ENCODE data around the gene ANKRD23.
A peak's percentile ranks its signal among the peaks of the same experiment; 100 is the strongest.
"Not testable (repeated sequence)": the region's sequence is repeated elsewhere in the genome, so short reads cannot be mapped to it uniquely, and the experiment has no call there.

ANKRD23 gene

DNA sequence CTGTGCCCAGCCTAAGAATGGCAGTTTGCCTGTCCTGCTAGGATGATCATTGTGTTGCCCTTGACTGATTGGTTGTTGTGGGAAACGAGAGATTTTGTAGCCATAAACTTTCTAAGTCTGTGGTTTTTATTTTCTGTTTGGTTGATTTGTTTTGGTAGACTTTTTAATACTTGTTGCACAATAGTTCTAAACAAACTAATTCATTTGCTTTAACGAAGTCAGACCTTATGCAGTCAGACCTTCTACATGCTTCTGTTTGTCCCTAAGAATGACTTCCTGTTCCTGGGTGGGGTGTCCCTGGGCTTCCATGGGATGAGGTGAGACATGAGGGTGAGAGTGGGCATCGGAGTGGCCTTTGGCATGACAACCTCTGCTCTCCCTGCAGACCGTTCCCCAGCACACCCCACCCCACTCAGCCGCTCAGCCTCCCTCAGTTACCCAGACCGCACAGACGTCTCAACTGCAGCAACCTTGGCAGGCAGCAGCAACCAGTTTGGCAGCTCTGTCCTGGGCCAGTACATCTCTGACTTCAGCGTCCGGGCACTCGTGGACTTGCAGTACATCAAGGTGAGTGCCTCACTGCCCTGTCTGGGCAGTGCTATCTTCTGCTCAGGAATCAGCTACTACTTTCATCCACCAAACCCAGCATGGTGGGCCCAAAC lies 35.5 kb downstream of the ANKRD23 start:
- in situ Hi-C loops (cut with HindIII; ENCODE audit: low pct_ligation_motif_present, low pct_unique_long_range_greater_than_20kb, low sequenced_read_pairs) = no loop called here
- no peak for DNase-seq

DNA sequence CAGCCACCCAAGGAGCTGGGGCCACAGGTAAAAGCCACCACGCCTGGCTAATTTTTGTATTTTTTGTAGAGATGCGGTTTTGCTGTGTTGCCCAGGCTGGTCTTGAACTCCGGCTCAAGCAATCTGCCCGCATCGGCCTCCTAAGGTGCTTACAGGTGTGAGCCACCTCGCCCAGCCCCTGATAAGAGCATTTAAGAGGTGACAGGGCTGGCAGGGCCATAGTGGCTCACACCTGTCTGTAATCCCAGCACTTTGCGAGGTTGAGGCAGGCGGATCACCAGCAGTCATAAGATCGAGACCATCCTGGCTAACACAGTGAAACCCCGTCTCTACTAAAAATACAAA lies 36.7 kb downstream of the ANKRD23 start:
- in situ Hi-C loops (cut with HindIII; ENCODE audit: low pct_ligation_motif_present, low pct_unique_long_range_greater_than_20kb, low sequenced_read_pairs) = no loop called here
- DNase-seq = no peak

GRCh38 chr2:96806468-96807126 lies 37.2 kb downstream of the ANKRD23 start:
- no peak for DNase-seq
- in situ Hi-C loops (cut with HindIII; ENCODE audit: low pct_ligation_motif_present, low pct_unique_long_range_greater_than_20kb, low sequenced_read_pairs) = no loop called here

DNA sequence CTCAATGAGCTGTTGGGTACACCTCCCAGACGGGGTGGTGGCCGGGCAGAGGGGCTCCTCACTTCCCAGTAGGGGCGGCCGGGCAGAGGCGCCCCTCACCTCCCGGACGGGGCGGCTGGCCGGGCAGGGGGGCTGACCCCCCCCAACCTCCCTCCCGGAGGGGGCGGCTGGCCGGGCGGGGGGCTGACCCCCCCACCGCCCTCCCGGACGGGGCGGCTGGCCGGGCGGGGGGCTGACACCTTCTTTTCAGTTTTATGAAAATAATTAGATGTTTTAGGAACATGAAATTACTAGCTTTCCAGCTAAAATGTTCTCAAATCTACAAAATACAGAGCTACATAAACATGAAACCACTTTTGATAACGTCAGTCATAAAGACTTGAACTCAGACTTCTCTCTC lies 37.9 kb downstream of the ANKRD23 start:
- in situ Hi-C loops (cut with HindIII; ENCODE audit: low pct_ligation_motif_present, low pct_unique_long_range_greater_than_20kb, low sequenced_read_pairs); DNase-seq: not testable (repeated sequence)

GRCh38 chr2:96804986-96805385 lies 38.8 kb downstream of the ANKRD23 start:
- in situ Hi-C loops (cut with HindIII; ENCODE audit: low pct_ligation_motif_present, low pct_unique_long_range_greater_than_20kb, low sequenced_read_pairs) = no loop called here
- no peak for DNase-seq

DNA sequence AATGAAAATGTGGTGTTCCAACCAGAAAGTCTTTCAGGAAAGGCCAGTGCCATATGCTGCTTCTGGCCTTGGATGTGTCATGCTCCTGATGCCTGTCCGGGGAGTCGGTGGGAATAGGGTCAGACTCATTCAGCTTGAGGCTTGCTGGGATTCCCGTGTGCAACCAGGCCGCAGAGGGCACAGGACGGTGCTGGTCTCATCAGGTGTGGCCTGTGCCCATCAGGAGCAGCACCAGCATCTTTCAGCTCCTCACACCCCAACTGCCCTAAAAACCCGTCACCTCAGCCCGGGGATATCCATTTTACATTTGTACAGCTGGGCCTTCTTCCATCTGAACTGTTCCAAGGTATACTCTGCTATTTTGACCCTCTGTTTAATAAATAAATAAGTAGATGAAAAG lies 41.1 kb downstream of the ANKRD23 start:
- in situ Hi-C loops (cut with HindIII; ENCODE audit: low pct_ligation_motif_present, low pct_unique_long_range_greater_than_20kb, low sequenced_read_pairs) = no loop called here
- DNase-seq = no peak

DNA sequence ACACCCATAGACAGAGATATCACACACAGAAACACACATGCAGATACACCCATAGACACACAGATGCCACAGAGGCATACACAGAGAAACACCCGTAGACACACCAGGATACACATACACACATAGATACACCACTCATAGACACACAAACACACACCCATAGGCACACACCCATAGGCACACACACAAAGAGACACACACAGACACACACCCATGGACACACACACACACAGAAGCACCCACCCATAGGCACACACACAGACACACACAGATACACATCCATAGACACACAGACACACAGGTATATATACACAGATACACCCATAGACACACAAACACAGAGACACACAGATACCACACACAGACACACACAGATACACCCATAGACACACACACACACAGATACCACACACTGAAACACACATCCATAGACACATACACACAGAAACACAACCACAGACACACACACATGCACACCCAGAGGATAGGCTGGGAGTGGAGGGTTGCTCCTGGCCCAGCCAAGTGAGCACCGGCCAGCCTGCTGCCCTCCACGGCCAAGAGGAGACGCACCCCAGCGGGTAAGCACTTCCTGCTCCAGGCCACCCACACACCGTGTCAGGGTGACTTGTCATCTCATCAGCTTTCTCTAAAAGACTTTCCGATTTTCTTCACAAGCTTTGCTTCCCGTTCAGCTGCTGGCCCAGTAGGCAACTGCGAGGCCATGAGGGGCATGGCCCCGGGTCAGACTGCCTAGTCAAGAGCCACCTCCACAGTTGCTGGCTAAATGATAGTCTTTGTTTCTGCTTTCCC lies 41.8 kb downstream of the ANKRD23 start:
- in situ Hi-C loops (cut with HindIII; ENCODE audit: low pct_ligation_motif_present, low pct_unique_long_range_greater_than_20kb, low sequenced_read_pairs) = no loop called here
- peak; percentile 19 for DNase-seq

- in situ Hi-C loops (cut with HindIII; ENCODE audit: low pct_ligation_motif_present, low pct_unique_long_range_greater_than_20kb, low sequenced_read_pairs) = no loop called here
- DNase-seq = peak; percentile 62
These were observed 42.6 kb downstream of the ANKRD23 start for GRCh38 chr2:96801005-96801785.

DNA sequence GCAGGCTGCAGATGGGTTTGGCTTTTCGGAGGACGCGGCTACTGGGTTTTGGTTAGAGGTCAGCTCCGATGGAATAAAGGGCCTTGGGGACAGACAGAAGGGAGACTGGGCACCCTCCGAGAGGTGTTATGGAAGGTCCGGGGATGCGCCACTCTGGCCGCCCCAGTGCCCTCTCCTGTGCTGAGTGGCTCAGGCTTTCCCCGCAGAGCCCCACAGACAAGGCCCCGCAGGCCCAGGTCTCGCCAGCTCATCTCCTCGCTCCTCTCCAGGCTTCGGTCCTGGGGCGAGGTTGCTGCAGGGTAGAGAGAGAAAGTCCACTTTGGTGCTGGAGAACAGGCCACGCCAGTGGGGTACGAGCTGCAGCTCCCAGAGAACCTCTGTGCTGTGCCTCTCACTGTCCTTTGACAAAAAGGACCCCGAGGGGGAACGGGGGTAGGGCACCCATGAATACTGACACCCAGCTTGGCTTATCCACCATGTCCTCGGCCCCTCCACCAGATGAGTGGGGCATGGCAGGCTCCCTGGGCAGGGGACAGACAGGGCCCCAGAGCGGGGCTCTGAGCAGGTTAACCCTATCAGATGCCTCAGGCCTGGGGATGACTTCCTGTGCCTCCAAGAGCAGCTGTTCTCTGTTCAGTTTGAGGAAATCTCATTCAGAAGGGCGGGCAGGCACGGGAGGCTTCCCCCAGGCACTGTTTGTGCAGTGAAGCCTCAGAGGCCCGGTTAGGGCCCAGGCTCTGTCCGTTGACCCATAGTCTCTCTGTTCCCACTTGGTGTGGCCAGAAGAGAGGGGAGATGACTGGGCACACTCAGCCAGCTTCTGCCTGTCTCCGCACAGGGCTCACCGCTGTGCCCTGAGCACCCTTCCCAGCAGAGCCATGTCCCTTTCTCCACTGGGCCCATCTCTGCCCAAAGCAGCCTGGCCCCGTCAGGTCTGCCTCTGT lies 43.5 kb downstream of the ANKRD23 start:
- in situ Hi-C loops (cut with HindIII; ENCODE audit: low pct_ligation_motif_present, low pct_unique_long_range_greater_than_20kb, low sequenced_read_pairs) = no loop called here
- no peak for DNase-seq

GRCh38 chr2:96799623-96799935 lies 44.2 kb downstream of the ANKRD23 start:
- in situ Hi-C loops (cut with HindIII; ENCODE audit: low pct_ligation_motif_present, low pct_unique_long_range_greater_than_20kb, low sequenced_read_pairs) = no loop called here
- DNase-seq = no peak

- DNase-seq = no peak
- in situ Hi-C loops (cut with HindIII; ENCODE audit: low pct_ligation_motif_present, low pct_unique_long_range_greater_than_20kb, low sequenced_read_pairs) = no loop called here
These were observed 44.8 kb downstream of the ANKRD23 start for GRCh38 chr2:96798733-96799622.

DNA sequence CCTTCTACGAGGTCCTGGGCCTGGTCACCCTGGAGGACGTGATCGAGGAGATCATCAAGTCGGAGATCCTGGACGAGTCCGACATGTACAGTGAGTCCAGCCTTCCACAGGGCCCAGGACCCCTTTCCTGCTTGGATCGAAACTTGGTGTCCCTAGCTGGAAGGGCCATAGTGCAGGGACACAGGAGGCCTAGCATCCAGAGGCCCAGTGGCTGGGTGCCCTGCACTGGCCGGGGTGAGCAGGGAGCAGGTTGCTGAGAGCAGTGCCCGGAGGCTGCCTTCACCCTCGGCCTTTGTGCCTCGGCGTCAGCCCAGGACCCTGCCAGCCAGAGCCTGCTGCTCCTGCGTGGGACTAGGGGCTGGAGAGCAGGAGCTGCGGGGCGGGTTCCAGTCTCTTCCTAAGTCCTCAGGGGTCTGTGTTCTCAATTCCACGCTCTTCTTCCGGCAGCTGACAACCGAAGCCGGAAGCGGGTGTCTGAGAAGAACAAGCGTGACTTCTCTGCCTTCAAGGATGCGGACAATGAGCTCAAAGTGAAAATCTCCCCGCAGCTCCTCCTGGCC lies 46.7 kb downstream of the ANKRD23 start:
- in situ Hi-C loops (cut with HindIII; ENCODE audit: low pct_ligation_motif_present, low pct_unique_long_range_greater_than_20kb, low sequenced_read_pairs) = no loop called here
- no peak for DNase-seq

GRCh38 chr2:96796497-96796896 lies 47.3 kb downstream of the ANKRD23 start:
- in situ Hi-C loops (cut with HindIII; ENCODE audit: low pct_ligation_motif_present, low pct_unique_long_range_greater_than_20kb, low sequenced_read_pairs); DNase-seq: not testable (repeated sequence)

GRCh38 chr2:96795076-96795475 lies 48.7 kb downstream of the ANKRD23 start:
- no peak for DNase-seq
- in situ Hi-C loops (cut with HindIII; ENCODE audit: low pct_ligation_motif_present, low pct_unique_long_range_greater_than_20kb, low sequenced_read_pairs) = no loop called here

- in situ Hi-C loops (cut with HindIII; ENCODE audit: low pct_ligation_motif_present, low pct_unique_long_range_greater_than_20kb, low sequenced_read_pairs) = no loop called here
- DNase-seq = no peak
These were observed 50.8 kb downstream of the ANKRD23 start for GRCh38 chr2:96792772-96793749.

- DNase-seq = no peak
- in situ Hi-C loops (cut with HindIII; ENCODE audit: low pct_ligation_motif_present, low pct_unique_long_range_greater_than_20kb, low sequenced_read_pairs) = no loop called here
These were observed 54.6 kb downstream of the ANKRD23 start for GRCh38 chr2:96789245-96789617.
